ENCODE results near the gene RABGAP1L.
"Not testable (repeated sequence)": the region's sequence is repeated elsewhere in the genome, so short reads cannot be mapped to it uniquely, and the experiment has no call there.

RABGAP1L gene

GRCh38 chr1:174309490-174309889 is 150.2 kb downstream of the RABGAP1L start:
- DNase-seq = no peak

DNA sequence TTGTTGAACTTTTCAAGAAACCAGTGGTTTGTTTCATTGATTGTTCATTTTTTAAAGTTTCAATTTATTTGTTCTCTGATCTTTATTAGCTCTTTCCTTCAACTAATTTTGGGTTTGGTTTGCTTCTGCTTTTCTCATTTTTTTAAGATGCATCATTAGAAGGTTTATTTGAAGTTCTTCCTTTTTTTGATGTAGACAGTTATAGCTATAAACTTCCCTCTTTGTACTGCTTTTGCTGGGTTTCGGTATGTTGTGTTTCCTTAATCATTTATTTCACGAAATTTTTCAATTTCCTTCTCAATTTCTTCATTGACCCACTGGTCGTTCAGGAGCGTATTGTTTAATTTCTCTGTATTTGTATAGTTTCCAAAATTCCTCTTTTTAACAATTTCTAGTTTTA is 155.1 kb downstream of the RABGAP1L start:
- DNase-seq = no peak

DNA sequence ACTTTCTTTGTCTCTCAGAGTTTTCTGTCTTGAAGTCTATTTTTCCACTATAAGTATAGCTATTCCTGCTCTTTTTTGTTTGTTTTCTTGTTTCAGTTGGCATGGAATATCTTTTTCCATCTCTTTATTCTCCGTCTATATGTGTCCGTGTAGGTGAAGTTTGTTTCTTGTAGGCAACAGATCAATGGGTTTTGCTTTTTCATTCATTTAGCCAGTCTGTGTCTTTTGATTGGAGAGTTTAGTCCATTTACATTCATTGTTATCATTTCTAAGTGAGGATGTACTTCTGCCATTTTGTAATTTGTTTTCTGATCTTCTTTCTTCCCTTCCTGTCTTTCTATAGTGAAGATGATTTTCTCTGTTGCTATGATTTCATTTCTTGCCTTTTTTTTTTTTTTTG is 155.9 kb downstream of the RABGAP1L start:
- DNase-seq = no peak

- DNase-seq = not testable (repeated sequence)
Observed at GRCh38 chr1:174320897-174321296, 161.6 kb downstream of the RABGAP1L start.

- DNase-seq = no peak
Observed at GRCh38 chr1:174322202-174322862, 163.0 kb downstream of the RABGAP1L start.

DNA sequence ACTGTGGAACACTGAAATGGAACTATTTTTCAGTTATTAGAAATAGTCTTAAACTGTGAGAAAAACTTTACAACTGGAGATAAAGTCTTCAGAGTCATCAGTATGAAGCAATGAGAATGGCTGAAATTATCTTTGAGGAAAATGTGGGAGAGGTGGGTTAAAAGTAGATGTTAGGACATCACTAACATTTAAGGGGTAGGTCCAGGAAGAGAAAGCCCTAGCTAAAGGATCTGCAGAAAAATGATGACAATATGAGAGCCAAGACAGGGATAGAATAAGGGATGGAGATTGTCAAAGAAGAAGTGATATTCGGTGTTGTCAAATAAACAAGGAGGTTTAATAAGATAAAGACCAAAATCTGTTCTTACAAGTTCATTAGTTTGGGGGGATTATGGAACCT is 165.2 kb downstream of the RABGAP1L start:
- DNase-seq = no peak

DNA sequence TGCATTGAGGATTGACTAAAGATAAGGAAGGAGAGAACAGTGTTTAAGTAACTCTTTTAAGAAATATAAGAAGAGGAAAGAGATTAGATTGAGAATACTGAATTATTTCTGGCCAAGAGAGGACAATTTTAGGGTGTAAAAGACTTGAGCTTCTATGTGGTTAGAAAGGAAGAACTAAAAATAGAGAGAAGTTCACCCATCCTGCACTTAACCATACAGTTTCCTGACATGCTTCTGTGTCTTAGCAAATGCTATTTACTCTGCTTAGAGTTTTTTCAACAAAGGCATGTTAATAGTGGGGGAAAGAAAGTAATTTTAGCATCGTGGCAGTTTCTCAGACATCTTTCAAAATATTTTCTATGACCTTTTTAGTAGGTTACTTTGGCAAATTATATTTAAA is 165.6 kb downstream of the RABGAP1L start:
- DNase-seq = no peak

DNA sequence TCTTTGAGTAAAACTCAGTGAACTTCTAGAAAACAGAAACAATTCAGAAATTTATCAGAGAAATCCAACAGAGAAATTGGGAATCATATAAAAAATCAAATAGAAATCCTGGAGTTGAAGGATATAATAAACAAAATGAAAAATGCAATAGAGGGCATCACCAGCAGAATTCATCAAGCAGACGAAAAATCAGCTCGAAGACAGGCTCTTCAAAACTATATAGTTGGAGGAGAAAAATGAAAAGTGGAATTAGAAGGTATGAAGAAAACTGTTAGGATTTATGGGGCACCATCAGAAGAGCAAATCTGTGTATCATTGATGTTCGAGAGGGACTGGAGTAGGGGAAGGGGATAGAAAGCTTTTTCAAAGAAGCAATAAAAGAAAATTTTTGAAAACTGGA is 167.0 kb downstream of the RABGAP1L start:
- no peak for DNase-seq

DNA sequence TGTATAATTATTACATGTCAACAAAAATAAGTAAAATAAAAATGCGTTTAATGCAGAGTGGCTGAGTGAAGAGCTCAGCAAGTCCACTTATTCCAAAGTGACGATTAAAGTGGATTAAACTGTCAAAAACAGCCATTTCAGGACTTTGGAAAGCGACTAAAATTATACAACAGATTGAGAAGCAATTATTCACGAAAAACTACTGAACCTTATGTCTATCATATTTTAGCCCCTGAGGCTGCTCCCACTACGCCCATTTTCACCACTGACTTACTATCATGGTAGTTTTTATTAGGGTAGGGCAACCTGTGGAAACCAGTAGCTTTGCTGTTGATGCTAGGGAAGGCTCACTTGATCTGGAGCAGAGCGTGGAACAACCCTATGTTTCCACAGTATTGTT is 174.1 kb downstream of the RABGAP1L start:
- no peak for DNase-seq

DNA sequence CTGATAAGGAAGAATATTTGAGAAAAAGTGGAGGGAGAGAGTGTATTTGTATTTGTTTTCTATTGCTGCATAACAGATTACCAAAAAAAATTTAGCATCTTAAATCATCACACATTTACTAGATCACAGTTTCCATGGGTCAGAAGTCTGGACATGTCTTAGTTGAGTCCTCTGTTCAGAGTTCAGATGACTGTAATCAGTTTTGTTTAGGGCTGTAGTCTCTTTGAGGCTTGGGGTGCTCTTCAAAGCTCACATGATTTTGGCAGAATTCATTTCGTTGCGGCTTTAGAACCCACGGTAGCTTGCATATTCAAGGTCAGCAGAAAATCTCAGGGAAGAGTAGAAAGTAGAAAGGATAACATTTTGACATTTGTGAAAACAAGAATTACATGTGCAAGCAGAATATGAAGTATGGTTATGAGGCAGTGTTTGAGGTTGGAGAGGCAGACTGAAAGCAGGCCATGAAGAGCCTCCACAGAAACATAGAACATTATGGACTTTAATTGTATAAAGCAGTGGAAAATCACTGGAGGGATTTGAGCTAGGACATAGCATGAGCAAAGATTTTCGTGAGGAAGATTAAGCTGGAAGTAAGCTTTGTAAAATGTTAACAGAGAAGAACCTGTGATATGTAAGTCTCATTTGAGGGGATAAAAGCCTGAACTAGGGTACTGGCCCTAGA is 177.8 kb downstream of the RABGAP1L start:
- DNase-seq = no peak

GRCh38 chr1:174340404-174340803 is 181.1 kb downstream of the RABGAP1L start:
- not testable (repeated sequence) for DNase-seq

GRCh38 chr1:174344162-174344561 is 184.8 kb downstream of the RABGAP1L start:
- DNase-seq = no peak

DNA sequence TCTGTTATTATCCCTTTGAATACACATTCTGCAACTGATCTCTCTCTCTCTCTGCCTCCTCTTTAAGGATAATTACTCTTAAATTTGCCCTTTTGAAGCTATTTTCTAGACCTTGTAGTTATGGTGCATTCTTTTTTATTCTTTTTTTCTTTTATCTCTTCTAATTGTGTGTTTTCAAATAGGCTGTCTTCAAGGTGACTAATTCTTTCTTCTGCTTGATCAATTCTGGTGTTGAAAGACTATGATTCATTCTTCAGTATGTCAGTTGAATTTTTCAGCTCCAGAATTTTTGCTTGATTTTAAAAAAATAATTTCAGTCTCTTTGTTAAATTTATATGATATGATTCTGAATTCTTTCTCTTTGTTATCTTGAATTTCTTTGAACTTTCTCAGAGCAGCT is 192.8 kb downstream of the RABGAP1L start:
- DNase-seq = no peak

- no peak for DNase-seq
Observed at GRCh38 chr1:174352883-174353608, 193.7 kb downstream of the RABGAP1L start.

DNA sequence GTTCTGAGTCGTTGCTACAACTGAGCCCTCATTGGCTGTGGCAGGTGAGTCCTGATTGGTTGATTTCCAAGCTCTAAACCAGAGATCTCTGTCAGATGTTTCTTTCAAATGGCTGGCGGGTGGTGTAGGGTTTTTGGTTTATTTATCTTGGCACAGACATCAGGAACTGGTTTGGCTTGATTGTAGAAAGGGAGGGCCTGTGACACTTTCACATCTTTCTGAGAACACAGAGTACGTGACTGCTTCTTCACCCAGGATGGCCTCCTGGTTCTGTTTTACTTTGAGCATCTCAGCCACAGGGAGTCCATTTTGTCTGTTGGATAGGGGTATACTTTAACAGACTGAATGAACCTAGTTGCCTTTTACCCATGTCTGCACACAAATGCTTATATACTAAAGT is 199.0 kb downstream of the RABGAP1L start:
- no peak for DNase-seq

GRCh38 chr1:174358786-174359453 is 199.6 kb downstream of the RABGAP1L start:
- DNase-seq = no peak

DNA sequence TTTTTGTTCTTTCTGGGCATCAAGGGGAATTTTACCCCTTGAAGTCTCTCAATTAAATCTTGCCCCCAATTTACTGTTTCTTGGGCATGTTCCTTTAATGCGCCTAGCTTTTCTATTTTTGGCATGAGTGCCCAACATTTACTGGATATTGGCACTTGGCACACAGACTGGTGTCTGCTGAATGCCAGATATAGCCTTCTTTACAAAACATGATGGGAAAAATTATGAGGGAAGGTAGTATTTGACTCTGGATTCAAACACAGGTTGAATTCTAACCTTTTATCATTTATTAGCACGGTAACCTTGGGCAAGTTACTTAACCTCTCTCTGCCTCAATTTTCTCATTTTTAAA is 200.1 kb downstream of the RABGAP1L start:
- DNase-seq = no peak

DNA sequence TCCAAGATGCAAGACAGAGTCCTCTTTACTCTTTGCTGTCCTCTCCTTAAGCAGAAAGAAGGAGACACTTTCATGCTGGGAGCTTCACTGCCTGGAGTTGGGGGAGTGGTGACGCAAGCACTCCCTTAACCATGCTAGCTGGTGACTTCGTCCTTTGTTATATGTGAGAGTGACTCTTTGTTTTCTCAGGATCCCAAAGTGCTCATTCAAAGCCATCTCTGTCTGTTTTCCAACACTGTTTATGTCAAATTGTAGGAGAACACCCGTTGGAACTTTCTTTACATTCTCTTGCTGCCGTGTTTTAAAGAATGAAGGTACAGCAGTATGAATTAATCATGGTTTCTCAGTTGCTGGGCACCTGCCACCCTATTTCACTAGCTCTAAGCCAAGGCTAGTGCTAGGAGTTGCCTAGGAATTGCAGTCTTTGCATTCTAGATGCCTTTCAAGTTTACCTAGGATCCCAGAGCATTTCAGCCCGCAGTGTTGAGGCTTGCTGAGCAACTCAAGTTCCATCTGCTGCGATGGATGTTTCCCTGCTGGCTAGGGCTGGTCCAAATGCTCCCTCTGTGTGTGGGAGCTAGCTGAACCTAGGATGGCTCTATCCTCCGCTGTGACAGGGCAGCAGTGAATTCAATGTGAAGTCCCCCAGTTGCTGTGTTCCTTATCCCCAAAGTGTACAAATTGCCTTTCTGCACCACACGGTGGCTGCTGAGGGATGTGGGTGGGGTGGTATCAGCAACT is 205.8 kb downstream of the RABGAP1L start:
- no peak for DNase-seq

- no peak for DNase-seq
Observed at GRCh38 chr1:174366946-174367345, 207.6 kb downstream of the RABGAP1L start.

- no peak for DNase-seq
Observed at GRCh38 chr1:174367892-174368291, 208.6 kb downstream of the RABGAP1L start.

GRCh38 chr1:174376030-174376429 is 216.7 kb downstream of the RABGAP1L start:
- DNase-seq = no peak

DNA sequence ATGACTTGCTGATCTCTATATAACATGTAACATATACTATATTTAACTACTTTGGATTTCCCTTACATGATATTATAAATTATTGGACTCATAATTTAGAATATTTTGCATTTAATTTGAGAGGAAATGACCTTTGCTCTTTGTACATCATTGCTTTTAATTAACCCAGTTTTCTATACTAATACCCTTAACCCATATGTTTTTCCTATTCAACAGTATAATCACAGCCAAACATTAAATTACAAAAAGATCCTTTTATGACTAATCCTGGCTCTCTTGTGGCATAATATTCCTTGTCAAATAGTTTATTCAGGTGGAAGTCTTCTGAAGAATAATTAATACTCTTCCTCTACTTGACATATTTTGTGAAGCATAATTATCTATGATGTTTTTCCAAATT is 232.4 kb downstream of the RABGAP1L start:
- DNase-seq = no peak

GRCh38 chr1:174393885-174394284 is 234.6 kb downstream of the RABGAP1L start:
- DNase-seq = no peak
